HS-27A (cell line): ENCODE results near the gene RBM15B.

Experiments
- DNase-seq: peaks from one replicate; pipeline ENCODE4 v3.0.0-alpha.2; 2012; ENCODE audit warnings: low read depth, missing footprints

Gene RBM15B

DNA sequence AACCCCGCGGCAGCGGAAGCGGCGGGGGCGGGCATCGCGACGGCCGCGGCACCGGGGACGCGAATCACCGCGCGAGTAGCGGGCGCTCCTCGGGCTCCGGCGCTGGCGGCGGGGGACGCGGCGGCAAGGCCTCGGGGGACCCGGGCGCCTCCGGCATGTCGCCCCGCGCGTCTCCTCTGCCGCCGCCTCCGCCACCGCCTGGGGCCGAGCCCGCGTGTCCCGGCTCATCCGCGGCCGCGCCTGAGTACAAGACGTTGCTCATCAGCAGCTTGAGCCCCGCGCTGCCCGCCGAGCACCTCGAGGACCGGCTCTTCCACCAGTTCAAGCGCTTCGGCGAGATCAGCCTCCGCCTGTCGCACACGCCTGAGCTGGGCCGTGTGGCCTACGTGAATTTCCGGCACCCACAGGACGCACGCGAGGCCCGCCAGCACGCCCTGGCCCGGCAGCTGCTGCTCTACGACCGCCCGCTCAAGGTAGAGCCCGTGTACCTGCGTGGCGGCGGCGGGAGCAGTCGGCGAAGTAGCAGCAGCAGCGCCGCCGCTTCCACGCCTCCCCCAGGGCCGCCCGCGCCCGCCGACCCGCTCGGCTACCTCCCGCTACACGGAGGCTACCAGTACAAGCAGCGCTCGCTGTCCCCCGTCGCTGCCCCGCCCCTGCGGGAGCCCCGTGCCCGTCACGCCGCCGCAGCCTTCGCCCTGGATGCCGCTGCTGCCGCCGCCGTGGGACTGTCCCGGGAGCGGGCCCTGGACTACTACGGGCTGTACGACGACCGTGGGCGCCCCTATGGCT lies 675 bp downstream of the RBM15B start:
- no peak for DNase-seq

DNA sequence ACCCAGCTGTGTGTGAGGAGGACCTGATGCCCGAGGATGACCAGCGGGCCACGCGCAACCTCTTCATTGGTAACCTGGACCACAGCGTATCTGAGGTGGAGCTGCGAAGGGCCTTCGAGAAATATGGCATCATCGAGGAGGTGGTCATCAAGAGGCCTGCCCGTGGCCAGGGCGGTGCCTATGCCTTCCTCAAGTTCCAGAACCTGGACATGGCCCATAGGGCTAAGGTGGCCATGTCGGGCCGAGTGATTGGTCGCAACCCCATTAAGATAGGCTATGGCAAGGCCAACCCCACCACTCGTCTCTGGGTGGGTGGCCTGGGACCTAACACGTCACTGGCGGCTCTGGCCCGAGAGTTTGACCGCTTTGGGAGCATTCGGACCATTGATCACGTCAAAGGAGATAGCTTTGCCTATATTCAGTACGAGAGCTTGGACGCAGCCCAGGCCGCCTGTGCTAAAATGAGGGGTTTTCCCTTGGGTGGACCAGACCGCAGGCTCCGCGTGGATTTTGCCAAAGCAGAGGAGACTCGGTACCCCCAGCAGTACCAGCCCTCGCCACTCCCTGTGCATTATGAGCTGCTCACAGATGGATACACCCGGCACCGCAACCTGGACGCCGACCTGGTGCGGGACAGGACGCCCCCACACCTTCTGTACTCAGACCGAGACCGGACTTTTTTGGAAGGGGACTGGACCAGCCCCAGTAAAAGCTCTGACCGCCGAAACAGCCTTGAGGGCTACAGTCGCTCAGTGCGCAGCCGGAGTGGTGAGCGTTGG lies 1.5 kb downstream of the RBM15B start:
- DNase-seq = no peak

DNA sequence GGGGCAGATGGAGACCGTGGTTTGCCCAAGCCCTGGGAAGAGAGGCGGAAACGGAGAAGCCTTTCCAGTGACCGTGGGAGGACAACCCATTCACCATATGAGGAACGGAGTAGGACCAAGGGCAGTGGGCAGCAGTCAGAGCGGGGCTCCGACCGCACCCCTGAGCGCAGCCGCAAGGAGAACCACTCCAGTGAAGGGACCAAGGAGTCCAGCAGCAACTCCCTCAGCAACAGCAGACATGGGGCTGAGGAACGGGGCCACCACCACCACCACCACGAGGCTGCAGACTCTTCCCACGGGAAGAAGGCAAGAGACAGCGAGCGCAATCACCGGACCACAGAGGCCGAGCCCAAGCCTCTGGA lies 2.0 kb downstream of the RBM15B start:
- DNase-seq = no peak

DNA sequence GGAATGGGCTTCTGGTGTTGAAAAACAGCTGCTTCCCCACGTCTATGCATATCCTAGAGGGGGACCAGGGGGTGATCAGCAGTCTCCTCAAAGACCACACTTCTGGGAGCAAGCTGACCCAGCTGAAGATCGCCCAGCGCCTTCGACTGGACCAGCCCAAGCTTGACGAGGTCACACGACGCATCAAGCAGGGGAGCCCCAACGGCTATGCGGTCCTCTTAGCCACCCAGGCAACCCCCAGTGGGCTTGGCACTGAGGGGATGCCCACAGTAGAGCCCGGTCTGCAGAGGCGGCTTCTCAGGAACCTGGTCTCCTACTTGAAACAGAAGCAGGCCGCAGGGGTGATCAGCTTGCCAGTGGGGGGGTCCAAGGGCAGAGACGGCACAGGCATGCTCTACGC lies 2.5 kb downstream of the RBM15B start:
- DNase-seq = no peak

DNA sequence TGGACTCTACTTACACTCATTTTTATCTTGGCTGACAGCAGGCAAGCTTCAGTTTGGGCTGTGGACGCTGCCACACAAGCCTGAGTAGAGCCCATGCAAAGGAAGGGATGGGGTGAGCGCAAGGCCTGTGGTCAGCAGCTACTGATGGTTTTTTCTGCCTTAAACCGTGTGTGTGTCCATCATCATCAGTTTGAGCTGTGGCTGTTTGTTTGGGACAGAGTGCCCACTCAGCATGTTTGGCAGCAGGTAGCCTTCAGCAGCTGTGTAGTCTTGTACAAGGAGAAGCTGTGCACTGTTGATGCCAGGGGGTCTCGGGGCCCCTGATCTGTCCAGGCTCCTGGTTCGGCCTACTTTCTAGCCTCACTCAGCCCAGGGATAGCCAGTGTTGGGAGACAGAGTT lies 3.5 kb downstream of the RBM15B start:
- DNase-seq = no peak

DNA sequence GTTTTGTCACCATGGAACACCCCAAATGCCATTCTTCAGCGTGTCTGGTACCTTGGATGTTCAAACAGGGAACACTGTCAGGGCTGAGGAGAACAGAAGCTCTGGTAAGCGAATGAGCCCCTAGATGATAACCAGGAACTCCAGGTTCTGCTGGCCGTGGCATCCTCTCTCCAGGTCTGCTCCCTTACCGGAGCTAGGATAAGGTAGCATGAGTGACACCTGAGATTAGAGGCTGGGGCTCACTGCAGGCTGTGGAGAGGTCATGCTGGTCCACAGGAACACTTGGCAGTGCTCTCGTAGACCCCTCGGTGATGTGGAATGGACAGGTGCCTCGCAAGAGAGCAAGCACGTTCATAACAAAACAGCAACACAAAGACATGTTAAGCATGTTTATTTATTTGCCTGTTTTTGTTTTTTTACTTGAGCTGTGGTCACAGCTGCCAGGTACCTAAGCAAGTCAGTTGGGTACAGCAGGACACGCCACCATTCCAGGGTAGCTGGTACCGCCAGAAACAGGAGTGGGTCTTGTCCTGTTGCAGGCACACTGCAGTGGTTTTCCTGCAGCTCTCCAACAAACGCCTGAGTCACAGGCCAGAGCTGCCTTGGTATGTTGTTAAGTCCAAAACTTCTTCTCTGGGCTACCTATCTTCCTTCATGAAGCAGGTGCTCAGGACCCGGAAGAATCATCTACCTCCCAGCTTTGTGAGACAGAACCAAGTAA lies 4.6 kb downstream of the RBM15B start:
- no peak for DNase-seq

DNA sequence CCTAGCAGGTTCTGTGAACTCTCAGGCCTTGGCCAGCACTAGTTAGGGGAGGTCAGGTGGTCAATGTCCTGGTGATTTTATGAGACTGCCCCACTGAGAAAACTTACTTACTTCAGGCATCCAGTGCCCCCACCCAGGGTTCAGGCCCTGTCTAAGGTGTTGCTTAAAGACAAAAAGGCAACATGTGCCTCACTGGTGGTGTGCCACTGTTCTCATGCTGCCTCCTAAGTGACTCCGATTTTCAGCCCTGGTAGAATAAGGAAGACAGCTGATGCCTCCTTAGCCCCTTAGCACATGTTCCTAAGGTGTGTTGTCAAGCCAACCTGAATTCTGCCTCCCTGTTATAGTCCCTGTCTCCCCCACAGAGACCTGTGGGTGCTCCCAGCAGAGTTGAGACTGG lies 5.3 kb downstream of the RBM15B start:
- DNase-seq = no peak

DNA sequence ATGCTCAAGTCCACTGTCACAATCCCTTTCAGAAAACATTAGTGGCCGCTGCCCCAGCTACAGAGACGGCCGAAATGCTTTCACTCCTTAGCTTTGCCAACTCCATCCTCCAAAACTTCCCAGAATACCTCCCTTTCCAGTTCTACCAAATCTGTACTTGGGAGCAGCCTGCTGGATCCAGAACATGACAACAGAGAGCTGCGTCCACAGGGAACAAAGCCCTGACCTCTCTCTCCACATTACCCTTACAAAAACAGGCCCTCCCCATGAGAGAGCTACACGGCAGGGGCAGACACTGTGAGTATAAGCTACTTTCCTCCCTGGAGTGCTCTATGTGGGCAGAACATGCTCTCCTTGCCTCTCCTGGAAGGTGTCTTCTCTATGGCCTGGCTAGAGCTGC lies 6.3 kb downstream of the RBM15B start:
- DNase-seq = no peak

DNA sequence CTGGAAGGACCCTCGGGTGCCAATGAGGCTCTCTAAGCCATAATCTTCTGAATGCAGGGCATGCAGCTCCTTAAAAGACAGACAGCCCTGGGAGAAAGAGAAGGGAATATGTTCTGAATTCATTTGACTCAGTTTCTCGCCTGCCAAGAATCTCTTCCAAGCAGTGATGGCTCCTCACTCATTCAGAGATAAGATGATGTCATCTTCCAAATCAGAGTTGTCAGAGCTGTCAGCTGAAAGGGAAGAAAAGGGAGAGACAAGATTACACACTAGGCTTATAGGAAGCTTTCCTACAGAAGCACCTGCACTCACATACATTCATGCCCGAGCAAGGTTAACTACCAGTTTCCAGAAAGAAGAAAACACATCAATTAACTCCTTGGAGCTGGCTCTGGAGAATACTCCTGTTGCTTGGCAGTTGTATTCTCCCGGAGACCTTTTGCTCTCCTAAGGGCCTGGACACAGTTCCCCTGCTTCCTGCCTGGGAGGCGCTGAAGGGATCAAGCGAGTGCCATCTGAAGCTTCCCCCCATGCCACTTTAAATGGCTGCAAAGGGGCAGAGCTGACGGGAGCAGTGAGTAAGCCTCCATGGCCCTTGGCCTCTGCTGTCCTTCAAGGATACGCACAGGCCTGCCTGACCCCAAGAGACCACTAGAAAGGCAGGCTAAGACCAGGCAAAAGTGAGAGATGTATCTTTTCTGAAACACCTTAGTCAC lies 7.7 kb downstream of the RBM15B start:
- DNase-seq = no peak

DNA sequence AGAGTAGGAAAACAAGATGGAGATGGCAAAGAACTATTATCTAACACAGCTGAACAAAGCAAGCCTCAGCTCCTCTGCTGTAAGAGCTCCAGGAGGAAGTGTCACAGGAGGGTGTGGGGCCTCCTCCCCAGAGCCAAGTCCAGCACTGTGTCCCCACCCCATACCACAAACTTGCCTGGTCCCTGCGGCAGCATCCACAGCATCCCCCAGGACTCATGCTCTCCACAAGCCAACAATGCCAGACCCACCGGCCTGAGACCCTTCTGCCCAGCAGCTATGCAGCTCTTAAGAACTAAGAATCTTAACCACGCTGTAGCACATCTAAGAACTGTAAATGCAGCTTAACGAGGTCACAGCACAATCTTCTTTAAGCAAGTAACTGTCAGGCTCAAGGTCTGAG lies 9.1 kb downstream of the RBM15B start:
- no peak for DNase-seq

DNA sequence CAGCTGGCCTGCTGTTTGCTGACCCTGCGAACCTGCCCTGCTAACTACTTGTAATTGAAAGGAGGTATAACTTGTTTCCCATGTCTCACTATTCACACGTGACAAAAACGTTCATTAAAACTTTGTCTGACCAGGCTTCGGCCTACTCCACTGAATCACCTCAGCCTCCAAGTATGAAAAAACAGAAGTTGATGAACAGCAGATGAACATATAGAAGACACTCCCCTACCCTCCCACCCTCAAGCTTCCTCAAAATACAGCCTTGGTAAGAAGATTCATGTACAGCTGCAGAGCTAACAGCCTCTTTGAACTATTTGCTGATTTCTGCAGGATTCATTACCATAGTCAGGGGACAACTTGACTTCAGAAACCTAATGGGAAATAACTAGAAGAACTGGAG lies 10.7 kb downstream of the RBM15B start:
- DNase-seq = no peak

DNA sequence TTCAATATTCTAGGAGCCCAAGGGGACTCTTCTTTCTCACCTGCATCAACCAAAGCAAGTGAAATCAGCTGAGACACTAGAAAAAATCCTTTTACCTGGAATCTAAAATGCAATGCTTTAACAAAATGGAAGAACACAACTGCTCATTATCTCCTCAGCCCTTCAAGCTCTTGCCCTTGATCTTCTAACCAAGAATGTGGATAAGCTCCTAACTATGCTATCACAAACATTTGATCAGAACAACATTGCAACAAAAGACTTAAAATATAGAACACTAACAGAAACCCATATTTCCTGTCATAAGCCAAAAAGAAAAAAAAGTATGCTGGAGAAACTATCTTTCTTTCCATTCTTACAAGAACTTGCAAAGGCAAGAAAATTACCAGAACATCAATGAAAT lies 12.6 kb downstream of the RBM15B start:
- DNase-seq = no peak

DNA sequence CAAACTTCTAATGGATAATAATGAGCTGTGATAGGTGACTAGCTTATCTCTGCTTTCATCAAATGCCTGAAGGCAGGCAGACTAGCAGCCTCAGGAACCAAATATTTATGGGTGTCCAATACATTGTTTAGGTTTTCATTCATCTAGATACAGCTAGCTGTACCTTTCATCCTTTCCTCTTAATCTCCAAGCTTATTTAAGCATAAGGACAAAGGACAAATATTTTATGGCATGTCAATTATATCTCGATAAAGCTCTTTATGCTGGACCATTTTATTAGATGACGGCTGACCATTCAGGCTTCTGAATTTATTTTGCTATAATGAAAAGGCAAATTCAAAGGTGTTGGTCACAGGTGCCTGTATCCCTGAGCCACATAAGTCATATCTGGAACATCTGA lies 16.9 kb downstream of the RBM15B start:
- DNase-seq = no peak

DNA sequence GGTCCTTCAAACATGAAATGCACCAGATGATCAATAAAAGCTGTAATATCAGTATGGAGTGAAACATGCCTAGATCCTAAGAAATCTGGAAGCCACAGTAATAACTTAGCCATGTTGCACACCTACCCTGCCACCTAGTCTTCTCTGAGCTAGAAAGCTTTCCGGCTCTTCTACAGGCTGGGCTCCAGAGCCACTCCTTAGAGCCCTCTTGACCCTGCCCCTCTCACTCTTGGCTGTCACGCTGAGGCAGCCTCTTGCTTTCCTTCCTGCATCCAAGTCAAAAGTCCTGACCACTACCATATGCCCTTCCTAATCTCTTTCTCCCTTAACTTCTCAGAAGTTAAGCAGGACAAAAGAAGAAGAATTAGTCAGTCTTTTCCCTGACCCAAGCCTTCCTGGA lies 17.7 kb downstream of the RBM15B start:
- no peak for DNase-seq

DNA sequence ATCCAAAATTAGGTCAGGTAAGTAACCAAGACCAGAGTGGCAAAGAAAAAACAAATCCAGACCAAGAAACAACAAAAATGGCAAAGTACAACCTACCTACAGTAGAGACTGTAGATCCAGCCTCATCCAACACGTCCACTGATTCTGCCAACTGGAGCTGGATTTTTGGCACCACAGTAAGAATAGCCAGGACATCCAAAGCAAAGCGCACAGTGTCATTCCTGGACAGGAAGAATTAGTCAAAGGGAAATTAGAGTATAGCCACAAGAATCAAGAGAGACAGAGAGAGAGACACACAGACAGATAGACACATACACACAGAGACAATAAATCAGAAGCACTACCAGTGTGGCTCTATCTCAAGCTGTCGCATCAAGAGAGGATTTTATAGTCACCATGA lies 31.1 kb downstream of the RBM15B start:
- DNase-seq = no peak

DNA sequence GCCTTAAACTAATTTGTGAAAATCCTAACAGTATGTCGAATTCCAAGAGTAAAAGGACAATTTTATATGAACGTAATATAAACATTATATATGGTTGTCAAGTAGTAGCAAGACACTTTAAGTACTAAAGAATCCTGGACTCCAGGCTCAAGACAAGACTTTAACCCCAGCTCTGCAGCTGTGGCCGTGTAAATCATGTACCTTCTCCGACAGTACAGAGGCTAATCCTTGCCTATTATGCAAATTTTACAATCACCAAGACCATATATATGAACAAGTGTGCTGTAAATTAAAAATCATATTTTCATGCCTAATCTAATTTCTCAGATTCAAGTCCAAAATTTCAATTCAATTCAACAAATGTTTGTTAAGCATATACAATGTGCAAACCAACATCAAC lies 35.8 kb downstream of the RBM15B start:
- no peak for DNase-seq

DNA sequence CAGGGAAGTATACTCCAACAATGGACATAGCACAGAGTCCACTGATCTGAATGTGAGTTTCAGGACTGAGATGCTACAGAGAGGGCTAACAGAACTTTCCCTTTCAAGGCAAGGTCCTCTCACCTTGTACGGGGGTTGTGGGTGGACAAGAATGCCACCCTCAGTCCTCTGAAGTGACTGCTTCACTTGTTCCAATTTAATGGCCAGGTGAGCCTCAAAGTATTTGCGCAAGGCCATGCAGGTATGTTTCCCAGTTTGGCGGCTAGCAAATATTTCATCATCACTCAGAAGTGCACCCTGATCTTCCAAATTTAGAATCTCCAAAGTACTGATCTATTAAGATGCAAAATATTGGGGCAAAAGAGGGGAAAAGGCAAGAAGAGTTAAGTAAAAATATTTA lies 38.1 kb downstream of the RBM15B start:
- no peak for DNase-seq

DNA sequence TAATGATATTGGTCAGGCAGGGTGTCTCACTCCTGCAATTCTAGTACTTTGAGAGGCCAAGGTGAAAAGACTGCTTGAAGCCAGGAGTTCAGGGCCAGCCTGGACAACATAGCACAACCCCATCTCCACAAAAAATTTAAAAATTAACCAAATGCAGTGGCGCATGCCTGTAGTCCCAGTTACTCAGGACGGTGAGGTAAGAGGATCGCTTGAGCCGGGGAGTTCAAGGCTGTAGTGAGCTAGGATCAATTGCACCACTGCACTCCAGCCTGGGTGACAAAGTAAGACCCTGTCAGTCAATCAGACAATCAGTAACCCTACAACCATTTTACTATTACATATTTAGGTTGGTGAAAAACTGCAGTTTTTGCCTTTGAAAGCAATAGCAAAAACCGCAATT lies 43.0 kb downstream of the RBM15B start:
- no peak for DNase-seq

DNA sequence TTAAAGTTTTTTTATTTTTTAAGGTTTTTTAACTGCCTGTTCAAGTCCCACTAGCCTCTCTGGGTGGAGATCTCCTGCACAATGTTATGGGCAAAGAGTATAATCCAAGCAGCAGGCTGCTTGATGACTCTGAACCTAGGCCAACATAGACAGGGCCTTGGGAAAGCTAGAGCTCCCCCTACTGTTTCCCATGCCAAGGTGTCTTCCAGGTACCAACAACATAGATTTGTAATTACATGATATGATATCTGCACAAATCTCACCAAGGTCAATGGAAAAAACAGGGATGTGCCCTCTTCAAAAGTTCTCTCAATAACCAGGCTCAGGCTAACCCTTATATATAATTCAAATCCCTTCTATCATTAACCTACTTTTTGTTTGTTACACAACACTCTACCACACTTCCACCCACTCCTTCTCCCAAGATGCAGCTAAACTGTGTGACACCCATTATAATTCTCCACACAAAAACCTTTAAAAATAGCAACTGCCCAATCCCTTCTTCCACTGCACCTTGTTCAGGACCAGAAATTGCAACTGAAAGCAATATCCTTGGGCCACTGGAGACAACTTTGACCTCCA lies 43.8 kb downstream of the RBM15B start:
- DNase-seq = peak; percentile 11

DNA sequence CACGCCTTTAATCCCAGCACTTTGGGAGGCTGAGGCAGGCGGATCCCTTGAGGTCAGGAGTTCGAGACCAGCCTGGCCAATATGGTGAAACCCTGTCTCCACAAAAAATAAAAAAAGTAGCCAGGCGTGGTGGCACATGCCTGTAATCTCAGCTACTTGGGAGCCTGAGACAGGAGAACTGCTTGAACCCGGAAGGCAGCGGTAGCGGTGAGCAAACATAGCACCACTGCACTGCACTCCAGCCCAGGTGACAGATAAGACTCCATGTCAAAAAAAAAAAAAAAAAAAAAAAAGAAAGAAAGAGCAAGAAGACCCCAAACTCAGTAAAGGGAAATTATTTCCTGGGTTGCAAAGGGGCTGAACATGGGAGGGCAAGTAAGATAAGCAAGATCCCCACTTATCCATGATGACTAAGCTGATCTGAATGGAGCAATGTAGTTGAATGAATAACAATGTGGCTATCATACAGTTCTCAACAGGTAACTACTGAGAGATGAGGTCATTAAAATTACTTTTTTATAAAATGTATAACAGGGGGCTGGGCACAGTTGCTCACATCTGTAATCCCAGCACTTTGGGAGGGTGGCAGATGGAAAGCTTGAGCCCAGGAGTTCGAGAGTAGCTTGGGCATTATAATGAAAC lies 46.0 kb downstream of the RBM15B start:
- DNase-seq = no peak

DNA sequence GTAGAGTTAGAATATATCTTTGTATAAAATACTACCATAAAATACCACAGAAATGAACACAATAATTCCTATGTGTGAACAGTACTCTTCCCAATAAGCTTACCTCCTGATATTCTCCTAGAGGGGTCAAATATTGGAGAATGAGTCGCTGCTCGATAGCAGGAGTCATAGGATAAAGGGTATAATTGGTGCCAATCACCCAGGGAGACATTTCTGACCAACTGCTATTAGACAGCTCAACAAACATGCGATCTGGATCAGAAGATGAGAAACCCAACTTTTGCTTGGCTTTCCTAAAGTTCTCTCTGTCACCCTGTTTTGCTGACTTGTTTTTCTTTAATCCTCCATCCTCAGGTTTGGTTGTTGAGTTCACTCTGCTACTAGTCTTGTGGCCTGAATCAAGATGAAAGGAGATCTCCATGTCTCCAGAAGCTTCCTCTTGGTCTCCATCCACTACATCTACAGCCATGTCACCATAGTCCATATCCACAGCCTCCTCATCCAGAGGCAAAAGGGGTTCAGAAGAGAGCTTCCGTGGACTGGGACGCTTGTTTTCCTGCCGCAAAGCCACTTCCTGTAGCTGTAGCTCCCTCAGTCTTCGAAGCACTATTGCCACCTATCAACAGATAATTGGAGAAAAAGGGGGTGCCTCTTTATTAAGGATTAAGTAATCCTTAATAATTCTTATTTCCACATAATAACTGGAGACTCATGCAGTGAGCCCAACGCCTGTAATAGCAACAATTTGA lies 50.4 kb downstream of the RBM15B start:
- no peak for DNase-seq
